ENCODE data around the gene IFI16. TPM values are rescaled to one million over a fixed set of nuclear protein-coding genes. Genes with fewer than 3 reads are reported as not detected.

The IFI16 gene
- total and polyA plus RNA-seq, 7 donors: 9.6 to 29.4 (median 14.0) TPM

- DNase-seq (no peak), ATAC-seq (no peak)
- intact Hi-C loops (cut with DNase I): no loop called here
- Histone ChIP-seq H3K9me3 (no peaks in the 10 kb centered on the region), H3K27me3 (ENCODE audit: insufficient read depth in 3 of 3, low read length in 2 of 3) (peaks cover 0 to 2% (median 0%) of the 10 kb centered on the region in 3 donors), H3K27ac (no peak overlapping the region), H3K4me3 (no peak overlapping the region), H3K36me3 (ENCODE audit: insufficient read depth in 1 of 2, low read depth in 1 of 2) (no peaks in the 10 kb centered on the region), H3K4me1 (no peaks in the 10 kb centered on the region)
- TF ChIP-seq CTCF (IDR thresholded peaks at IDR 0.05): no peak
- WGBS, 3 donors: 72 to 85% (median 77%) methylated on average over 3 of the region's 3 CpGs
Observed at GRCh38 chr1:159084152-159084551, 74.4 kb downstream of the IFI16 start.

GRCh38 chr1:159084867-159085266 is 75.2 kb downstream of the IFI16 start:
- no peak for TF ChIP-seq CTCF (IDR thresholded peaks at IDR 0.05)

GRCh38 chr1:159088050-159088449 is 78.3 kb downstream of the IFI16 start:
- 40 to 45% (median 43%) methylated on average over 2 of the region's 2 CpGs for WGBS, 3 donors
- intact Hi-C loops (cut with DNase I): no loop called here
- DNase-seq (no peak), ATAC-seq (no peak)
- no peak overlapping the region for H3K27ac ChIP-seq
- H3K36me3 ChIP-seq (ENCODE audit: insufficient read depth in 1 of 2, low read depth in 1 of 2): no peaks in the 10 kb centered on the region
- no peak for TF ChIP-seq CTCF (IDR thresholded peaks at IDR 0.05)
- H3K27me3 ChIP-seq (ENCODE audit: insufficient read depth in 3 of 3, low read length in 2 of 3): no peaks in the 10 kb centered on the region
- no peak overlapping the region for H3K4me3 ChIP-seq
- H3K9me3 ChIP-seq: no peaks in the 10 kb centered on the region
- no peaks in the 10 kb centered on the region for H3K4me1 ChIP-seq

More at GRCh38 chr1:159084867-159085266, 75.2 kb downstream of the IFI16 start:
- ATAC-seq (no peak), DNase-seq (no peak)
- H3K27me3 ChIP-seq (ENCODE audit: insufficient read depth in 3 of 3, low read length in 2 of 3): peaks cover 0 to 2% (median 0%) of the 10 kb centered on the region in 3 donors
- H3K4me1 ChIP-seq: no peaks in the 10 kb centered on the region
- no peaks in the 10 kb centered on the region for H3K36me3 ChIP-seq (ENCODE audit: insufficient read depth in 1 of 2, low read depth in 1 of 2)
- H3K9me3 ChIP-seq: no peaks in the 10 kb centered on the region
- intact Hi-C loops (cut with DNase I): no loop called here
- 91 to 94% (median 93%) methylated on average over 3 of the region's 3 CpGs for WGBS, 3 donors
- no peak overlapping the region for H3K27ac ChIP-seq
- no peak overlapping the region for H3K4me3 ChIP-seq

GRCh38 chr1:159088546-159089183 is 79.0 kb downstream of the IFI16 start:
- no peak for TF ChIP-seq CTCF (IDR thresholded peaks at IDR 0.05)
- Histone ChIP-seq H3K9me3 (no peaks in the 10 kb centered on the region), H3K36me3 (ENCODE audit: insufficient read depth in 1 of 2, low read depth in 1 of 2) (no peaks in the 10 kb centered on the region), H3K27ac (no peak overlapping the region), H3K4me3 (no peak overlapping the region), H3K27me3 (ENCODE audit: insufficient read depth in 3 of 3, low read length in 2 of 3) (no peaks in the 10 kb centered on the region), H3K4me1 (no peaks in the 10 kb centered on the region)
- ATAC-seq: no peak
- 64 to 68% (median 66%) methylated on average over 6 of the region's 6 CpGs for WGBS, 3 donors
- intact Hi-C loops (cut with DNase I): no loop called here
- no peak for DNase-seq
